GM18507 (cell line): ENCODE data around the gene TAF13.
"Not testable (repeated sequence)": the region's sequence is repeated elsewhere in the genome, so short reads cannot be mapped to it uniquely, and the experiment has no call there.

ENCODE experiments used
- DNase-seq: peaks from one replicate; pipeline ENCODE4 v3.0.0; 2011; ENCODE audit warnings: low read depth; ENCODE audit not compliant: insufficient read length; ENCODE audit errors: extremely low spot score
- FAIRE-seq: peaks from 2 replicates; lab custom pipeline; 2011; peaks lifted over from hg19 to GRCh38; lab: Jason Lieb, UNC

TAF13 gene

DNA sequence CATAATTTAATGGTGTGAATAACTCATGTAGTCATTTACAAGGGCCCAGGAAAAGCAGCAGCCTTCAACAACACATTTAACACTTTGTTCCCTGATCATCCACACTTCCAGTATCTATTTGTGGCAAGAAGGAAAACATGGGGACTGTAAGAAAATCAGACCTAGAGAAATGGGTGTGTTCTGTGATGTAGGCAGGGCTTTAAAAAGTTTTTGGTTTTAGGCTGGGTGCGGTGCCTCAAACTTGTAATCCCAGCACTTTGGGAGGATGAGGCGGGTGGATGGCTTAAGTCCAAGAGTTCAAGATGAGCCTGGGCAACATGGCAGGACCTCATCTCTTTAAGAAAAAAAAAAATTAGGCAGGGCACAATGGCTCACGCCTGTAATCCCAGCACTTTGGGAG, 19.7 kb downstream of the TAF13 start:
- FAIRE-seq (no peak), DNase-seq (no peak)

GRCh38 chr1:109052145-109052544, 23.7 kb downstream of the TAF13 start:
- DNase-seq, FAIRE-seq: not testable (repeated sequence)

GRCh38 chr1:109050228-109050995, 25.4 kb downstream of the TAF13 start:
- no peak for DNase-seq
- FAIRE-seq: no peak

GRCh38 chr1:109048335-109048734, 27.5 kb downstream of the TAF13 start:
- FAIRE-seq: no peak
- no peak for DNase-seq

- DNase-seq (no peak), FAIRE-seq (no peak)
These were observed 28.5 kb downstream of the TAF13 start for GRCh38 chr1:109047339-109047738.

GRCh38 chr1:109046671-109047070, 29.1 kb downstream of the TAF13 start:
- FAIRE-seq: no peak

GRCh38 chr1:109045595-109045994, 30.2 kb downstream of the TAF13 start:
- no peak for DNase-seq
- no peak for FAIRE-seq

More at GRCh38 chr1:109046671-109047070, 29.1 kb downstream of the TAF13 start:
- no peak for DNase-seq

DNA sequence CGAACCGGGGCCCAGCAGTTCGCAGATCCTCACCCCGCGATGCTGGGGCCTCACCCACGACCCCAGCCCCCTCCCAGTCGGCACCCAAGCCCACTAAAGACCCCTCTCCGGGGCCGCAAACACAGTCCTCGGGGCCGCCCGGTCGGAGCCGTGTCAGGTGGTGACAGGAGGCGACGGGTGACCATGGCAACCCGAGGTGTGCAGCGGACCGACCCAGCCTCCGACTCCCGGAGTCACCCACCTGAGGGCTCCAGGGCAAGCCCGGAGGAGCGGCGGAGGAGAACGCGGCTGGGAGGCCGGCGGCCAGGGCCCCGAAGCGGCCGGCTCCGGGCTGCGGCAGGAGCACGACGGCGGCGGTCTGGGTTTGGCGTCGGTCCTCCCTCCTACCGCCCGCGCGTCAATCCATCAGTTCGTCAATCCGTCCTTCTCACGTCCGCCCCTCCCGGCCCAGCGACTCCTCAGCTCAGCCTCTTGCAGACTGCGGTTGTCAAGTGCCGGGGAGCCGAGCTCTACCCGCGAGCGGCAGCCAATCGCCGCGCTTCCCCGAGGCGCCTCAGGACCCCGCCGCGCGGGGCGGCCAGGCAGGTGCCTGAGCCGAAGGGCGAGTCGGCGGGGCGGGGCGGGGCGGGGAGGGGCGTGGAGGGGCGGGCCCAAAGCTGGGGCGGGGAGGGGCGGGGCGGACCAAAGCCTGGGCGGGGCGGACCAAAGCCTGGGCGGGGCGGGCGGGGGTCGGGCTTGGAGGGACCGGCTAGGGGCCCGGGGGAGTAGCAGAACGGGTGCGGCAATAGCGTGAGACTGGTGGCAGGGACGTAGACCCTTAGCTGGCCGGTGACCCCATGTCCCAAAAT, 34.0 kb downstream of the TAF13 start, which contains the start of gene WDR47:
TSS of gene WDR47 (minus strand) at position 482 of the 848 bp plus-strand sequence. CDS start 18,590 bp downstream, outside the sequence.
- DNase-seq: peak; percentile 98
- peak; percentile 85 for FAIRE-seq

- FAIRE-seq: no peak
- DNase-seq: no peak
These were observed 34.7 kb downstream of the TAF13 start for GRCh38 chr1:109040989-109041620.

DNA sequence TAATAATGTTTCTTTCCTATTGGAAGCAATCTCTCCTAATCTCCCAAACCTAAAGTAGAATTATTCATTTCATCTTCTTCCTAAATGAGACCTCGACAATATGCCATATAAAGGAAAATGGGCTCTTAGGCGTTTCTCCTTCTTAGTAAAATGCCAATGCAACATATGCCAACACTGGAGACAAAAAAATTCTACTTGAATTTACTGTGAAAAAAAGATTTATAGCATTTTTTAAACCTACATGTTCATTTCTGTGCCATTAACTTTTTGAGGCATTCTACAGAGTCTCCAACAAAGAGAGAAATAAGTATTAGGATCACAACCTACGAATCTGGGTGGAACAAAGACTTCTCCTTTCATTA, 35.2 kb downstream of the TAF13 start:
- FAIRE-seq: no peak
- no peak for DNase-seq

DNA sequence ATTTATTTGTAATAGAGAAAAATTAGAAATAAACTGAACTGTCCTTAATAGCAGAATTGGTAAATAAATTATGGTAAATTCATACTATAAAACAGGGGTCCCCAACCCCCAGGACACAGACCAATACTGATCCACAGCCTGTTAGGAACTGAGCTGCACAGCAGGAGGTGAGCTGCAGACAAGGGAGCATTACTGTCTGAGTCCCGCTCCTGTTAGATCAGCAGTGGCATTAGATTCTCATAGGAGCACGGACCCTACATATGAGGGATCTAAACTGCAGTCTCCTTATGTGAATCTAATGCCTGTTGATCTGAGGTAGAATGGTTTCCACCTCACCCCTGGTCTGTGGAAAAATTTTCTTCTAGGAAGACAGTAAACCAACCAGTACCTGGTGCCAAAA, 41.4 kb downstream of the TAF13 start:
- FAIRE-seq (no peak), DNase-seq (no peak)

DNA sequence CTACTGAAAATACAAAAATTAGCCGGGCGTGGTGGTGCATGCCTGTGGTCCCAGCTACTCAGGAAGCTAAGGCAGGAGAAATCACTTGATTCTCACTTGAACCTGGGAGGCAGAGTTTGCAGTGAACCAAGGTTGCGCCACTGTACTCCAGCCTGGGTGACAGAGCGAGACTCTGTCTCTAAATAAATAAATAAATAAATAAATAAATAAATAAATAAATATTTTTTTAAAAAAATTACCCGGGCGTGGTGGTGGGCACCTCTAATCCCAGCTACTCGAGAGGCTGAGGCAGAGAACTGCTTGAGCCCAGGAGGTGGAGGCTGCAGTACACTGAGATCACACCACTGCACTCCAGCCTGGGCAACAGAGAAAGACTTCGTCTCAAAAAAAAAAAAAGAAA, 46.3 kb downstream of the TAF13 start:
- not testable (repeated sequence) for DNase-seq, FAIRE-seq

GRCh38 chr1:109027841-109028240, 48.0 kb downstream of the TAF13 start:
- FAIRE-seq: no peak
- no peak for DNase-seq

DNA sequence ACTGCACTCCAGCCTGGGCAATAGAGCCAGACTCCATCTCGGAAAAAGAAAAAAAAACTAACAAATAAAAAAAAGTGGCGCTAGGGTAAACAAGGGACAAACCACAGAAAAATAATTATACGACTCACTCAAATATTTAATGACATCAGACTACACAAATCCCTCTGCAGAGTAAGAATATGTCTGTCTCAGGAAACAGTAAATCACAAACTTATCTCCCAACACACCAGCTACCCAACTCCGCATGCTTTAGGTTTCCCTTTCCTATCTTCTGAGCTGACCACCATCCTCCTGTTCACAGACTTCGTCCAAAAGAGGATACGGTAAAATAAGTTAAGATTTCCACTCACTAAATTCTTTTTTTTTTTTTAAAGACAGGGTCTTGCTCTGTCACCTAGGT, 50.1 kb downstream of the TAF13 start:
- FAIRE-seq: no peak
- no peak for DNase-seq

- FAIRE-seq (no peak), DNase-seq (no peak)
These were observed 51.2 kb downstream of the TAF13 start for GRCh38 chr1:109024646-109025045.

- DNase-seq: no peak
- FAIRE-seq: no peak
These were observed 55.0 kb downstream of the TAF13 start for GRCh38 chr1:109020693-109021257.

DNA sequence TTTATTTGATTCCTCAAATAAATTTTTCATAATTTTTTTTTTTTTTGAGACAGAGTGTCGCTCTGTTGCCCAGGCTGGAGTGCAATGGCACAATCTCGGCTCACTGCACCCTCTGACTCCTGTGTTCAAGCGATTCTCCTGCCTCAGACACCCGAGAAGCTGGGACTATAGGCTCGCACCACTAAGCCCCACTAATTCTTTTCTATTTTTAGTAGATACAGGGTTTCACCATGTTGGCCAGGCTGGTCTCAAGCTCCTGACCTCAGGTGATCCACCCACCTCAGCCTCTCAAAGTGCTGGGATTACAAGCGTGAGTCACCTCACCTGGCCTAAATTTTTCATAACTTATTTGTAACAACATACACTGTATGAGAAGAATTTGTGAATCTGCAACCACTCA, 58.1 kb downstream of the TAF13 start:
- not testable (repeated sequence) for FAIRE-seq, DNase-seq

- no peak for DNase-seq
- no peak for FAIRE-seq
These were observed 58.7 kb downstream of the TAF13 start for GRCh38 chr1:109017134-109017533.
